MM.1S (cell line): Measurements from ENCODE around the gene CFAP119.

Experiments used
- EZH2 ChIP-seq: fragments of 300-600 bp; sonication (generic); optimal IDR thresholded peaks from 2 replicates; pipeline ENCODE3; 2017; ENCODE audit warnings: low read depth, mild to moderate bottlenecking, antibody characterized with exemption, low read length, mixed read lengths
- EZH2phosphoT487 ChIP-seq: fragments of 300-600 bp; sonication (generic); IDR thresholded peaks from 2 replicates; pipeline ENCODE4 v1.6.1; 2018; ENCODE audit warnings: antibody characterized with exemption, low read length
- TF ChIP-seq, protein P1 (sequence below): fragments of 300-600 bp; sonication (generic); IDR thresholded peaks from 2 replicates; pipeline ENCODE4 v1.5.1; 2016; ENCODE audit warnings: antibody characterized with exemption, low read length, mixed read lengths

DNA sequence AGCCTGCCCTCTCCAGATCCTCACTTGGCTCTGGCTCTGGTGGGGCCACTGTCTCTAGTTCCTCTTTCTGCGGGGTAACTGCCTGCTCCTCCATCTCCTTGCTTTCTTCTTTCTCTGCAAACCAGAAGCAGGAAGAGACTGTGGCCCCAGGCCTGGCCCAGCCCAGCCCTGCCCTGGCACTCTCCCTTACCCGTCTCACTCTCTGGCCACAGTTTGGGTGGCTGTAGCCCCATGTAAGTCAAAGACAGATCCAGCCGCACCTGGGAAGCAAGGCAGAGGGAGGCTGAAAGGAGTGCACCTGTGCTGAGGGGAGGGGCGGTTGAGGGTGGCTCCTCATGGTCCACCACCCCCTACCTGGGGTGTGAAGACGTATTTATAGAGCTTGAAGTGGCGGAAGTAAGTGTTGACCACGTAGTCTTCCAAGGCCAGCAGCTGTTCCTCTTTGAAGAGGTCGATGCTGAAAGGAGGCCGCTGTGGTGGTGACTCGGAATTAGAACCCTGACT, 2.8 kb downstream of the CFAP119 start:
- TF ChIP-seq EZH2phosphoT487 = no peak
- TF ChIP-seq EZH2 = no peak
- TF ChIP-seq, protein P1, sequence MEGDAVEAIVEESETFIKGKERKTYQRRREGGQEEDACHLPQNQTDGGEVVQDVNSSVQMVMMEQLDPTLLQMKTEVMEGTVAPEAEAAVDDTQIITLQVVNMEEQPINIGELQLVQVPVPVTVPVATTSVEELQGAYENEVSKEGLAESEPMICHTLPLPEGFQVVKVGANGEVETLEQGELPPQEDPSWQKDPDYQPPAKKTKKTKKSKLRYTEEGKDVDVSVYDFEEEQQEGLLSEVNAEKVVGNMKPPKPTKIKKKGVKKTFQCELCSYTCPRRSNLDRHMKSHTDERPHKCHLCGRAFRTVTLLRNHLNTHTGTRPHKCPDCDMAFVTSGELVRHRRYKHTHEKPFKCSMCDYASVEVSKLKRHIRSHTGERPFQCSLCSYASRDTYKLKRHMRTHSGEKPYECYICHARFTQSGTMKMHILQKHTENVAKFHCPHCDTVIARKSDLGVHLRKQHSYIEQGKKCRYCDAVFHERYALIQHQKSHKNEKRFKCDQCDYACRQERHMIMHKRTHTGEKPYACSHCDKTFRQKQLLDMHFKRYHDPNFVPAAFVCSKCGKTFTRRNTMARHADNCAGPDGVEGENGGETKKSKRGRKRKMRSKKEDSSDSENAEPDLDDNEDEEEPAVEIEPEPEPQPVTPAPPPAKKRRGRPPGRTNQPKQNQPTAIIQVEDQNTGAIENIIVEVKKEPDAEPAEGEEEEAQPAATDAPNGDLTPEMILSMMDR = no peak
